ELF-1 (cell line): ENCODE measurements around the gene DHRS11.

Experiments
- DNase-seq: peaks from one replicate; pipeline ENCODE4 v3.0.0-alpha.2; 2016; ENCODE audit warnings: low read depth, low spot score

DHRS11 gene

DNA sequence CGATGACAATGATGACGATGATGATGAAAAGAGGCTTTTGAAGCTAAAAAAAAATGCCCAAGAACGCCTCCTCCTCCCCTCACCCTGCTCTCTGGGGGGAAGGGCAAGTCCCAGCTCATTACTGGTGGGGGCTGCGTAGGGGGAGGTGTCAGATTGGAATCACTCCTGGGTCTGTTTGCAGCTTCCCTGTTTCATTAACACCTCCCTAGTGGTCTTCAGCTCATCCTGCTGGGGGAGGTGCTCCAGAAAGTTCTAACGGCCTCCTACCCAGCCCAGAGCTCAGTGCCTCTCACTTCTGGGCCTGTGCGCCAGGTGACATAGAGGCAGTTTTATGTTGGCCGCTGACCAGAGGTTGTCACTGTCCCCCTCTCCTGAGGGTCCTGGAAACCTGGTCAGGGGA is 22.4 kb downstream of the DHRS11 start:
- no peak for DNase-seq

DNA sequence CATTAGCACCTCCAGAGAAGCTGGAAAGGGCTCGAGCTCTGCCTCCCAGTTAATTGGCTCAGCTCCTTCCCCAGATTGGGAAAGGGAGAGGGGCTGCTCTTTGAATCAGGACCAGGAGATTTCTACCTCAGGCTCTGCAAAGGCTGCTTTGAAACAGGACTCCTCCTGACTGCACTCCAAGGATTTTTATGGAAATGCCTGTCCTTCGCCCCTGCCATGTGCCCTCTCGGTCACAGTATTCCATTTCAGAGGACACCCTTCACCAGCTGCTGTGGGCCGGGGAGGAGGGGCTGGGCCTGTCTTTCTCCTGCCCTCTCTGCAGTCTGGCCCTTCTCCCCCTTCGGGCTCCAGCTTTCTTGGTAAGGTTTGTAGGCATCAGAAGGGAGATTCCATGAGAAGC is 23.3 kb downstream of the DHRS11 start:
- peak; percentile 31 for DNase-seq

DNA sequence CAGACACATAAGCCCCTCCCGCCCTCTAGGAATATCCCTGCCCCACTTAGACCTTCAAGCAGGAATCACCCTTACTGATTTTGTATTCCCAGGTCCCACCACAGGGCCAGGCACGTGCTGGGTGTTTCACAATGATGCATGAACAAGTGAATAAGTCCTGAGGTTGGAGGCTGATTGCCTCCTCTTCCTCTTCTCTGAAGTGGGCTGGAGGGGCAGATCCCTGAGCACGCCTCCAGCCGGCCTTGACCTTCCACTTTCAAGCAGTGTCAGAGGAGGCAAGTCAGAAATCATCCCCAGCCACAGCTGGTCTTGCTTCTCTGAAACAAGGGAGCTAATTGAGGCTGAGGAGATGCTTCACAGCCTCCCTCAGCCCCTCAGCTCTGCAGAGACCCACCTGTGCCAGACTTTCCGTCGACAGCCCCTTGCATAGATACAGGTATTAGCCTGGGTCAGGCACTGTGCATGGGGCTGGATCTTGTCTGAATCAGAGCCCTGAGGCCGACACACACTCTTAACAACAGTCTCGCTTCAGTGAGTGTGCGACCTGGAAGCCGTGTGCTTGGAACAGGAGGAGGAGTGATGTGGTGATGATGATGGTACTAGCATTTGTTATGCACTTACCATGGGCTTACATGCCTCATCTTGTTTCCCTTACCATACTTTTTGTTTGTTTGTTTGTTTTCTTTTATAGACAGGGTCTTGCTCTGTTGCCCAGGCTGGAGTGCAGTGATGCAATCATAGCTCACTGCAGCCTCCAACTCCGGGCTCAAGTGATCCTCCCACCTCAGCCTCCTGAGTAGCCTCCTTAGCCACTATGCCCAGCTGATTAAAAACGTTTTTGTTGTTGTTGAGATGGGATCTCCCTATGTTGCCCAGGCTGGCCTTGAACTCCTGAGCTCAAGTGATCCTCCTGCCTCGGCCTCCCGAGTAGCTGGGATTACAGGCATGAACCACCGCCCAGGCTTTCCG is 24.7 kb downstream of the DHRS11 start:
- DNase-seq = no peak

- no peak for DNase-seq
Measured at GRCh38 chr17:36617773-36618172, 26.1 kb downstream of the DHRS11 start.

GRCh38 chr17:36623281-36623680 is 31.6 kb downstream of the DHRS11 start:
- DNase-seq = no peak

GRCh38 chr17:36625188-36625587 is 33.5 kb downstream of the DHRS11 start:
- no peak for DNase-seq

DNA sequence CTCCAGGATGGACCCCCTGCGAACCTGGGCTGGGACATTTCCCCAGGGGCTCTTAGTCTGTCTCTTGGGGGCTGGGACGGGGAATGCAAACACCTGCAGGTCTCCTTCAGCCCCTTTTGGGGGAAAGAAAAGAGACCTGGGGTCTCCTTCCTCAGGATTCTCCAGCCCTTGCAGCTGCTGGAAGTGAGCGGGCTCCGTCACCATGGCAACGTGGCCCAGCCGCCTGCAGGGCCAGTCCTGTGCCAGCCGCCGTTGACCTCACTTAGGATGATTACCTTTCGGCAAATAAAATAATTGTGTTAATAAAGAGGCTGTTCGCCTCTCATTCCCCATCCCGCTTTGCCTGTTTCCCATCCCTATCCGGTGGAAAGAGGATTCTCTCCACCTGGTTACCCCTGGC is 35.4 kb downstream of the DHRS11 start:
- DNase-seq = no peak

GRCh38 chr17:36628576-36628975 is 36.9 kb downstream of the DHRS11 start:
- DNase-seq = no peak

DNA sequence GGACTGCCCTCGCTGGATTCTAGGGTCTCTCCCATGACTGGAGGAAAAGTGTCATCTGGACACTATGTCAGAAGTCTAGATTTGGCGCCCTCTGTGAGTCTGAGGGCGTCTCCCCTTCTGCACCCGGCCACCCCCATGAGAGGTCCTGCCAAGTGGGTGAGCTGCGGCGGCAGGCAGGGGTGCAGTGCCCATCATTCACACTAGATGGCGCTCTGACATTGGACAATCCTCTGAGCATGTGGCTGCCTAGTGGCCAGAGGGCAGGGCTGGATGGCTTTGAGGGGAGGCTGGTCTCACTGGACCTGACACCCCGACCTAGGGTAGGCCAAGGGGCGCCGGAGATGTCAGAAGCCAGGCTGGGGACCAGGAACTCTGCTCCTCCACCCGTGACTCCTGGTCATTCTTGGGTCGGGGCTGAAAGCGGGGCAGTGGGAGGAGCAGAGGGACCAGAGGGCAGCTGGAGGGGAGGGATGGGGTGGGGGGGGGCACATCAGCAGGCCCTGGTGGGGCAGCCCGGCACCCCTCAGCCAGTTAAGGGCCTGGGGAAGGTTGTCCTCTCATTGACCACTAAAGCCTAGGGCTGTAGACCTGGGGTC is 37.7 kb downstream of the DHRS11 start:
- DNase-seq = peak; percentile 90

DNA sequence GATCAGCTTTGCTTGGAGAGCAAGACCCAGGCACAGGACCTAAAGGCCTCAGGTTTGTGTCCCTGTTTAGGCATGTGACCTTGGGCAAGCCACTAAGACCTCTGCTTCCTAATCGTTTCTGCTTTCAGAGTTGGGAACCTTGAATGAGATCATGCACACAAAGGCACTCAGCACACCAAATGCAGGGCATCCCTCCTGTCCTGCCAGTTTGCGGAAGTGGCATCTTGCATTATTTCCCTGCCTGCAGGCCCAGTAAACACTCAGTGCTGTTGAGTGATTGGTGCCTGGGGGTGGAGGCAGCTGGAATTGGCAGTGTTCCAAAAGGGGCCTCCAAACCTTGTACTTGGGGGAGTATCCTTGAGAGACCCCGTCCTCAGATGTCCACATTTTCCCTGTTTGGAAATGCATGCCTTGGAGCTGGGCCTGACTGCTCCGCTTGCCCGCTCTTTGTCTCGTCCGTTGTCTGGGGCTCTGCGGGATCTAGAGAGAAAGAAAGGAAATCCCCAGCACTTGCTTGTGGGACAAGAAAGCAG is 38.4 kb downstream of the DHRS11 start:
- no peak for DNase-seq

GRCh38 chr17:36631022-36631421 is 39.3 kb downstream of the DHRS11 start:
- DNase-seq = no peak

- peak; percentile 38 for DNase-seq
Measured at GRCh38 chr17:36632916-36633771, 41.5 kb downstream of the DHRS11 start.

DNA sequence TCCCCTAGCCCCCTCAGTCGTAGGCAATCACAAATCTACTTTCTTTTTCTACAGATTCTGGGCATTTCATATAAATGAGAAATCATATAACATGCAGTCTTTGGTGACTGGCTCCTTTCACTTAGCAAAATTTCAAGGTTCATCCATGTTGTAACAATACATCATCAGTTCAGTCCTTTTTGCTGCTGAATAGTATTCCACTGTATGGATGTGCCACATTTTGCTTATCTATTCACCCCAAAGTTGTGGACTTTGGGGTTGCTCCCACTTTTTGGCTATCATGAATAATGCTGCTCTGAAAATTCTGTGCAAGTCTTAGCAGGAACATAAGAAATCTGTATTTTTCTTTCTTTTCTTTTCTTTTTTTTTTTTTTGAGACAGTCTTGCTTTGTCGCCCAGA is 48.7 kb downstream of the DHRS11 start:
- DNase-seq = no peak

DNA sequence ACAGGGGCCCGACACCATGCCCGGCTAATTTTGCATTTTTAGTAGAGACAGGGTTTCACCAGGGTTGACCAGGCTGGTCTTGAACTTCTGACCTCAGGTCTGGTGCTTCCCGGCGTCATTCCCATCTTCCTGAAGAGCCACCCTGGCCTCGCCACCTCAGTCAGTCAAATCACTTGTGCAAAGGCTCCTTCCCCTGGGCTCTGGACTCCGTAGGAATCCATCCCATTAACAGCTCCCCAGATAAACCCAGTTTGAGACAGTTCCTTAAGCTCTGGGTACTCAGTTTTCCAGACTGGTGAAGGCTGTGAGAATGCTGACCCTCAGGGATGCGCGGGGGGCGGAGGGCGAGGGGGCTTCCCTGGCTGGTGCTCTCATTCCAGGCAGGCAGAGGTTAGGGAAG is 49.2 kb downstream of the DHRS11 start:
- DNase-seq = no peak

DNA sequence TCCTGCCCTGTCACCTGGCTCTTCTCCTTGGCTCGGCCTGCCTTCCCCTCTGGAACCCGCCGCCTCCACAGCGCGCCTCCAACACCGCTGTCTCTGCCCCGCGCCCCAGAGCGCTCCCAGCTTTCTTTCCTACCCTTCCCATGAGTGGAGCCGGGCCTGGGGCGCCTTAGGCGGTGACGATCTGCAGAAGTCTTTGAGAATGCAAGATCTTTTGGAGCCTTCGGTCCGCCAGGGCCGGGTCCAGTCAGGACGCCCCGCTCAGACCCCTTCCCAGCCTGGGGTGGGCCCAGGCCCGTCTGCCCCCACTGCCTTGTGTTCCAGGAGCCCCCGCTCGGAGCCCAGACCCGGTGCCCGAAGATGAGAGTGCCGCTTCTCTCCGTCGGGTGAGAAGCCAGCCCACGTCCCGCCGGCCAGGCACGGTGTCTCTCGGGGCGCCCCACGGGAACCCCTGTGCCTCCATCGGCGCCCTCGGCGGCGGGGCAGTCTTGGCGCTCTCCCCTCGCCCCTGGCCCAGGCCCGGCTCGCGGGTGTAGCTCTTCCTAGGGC is 49.7 kb downstream of the DHRS11 start:
- peak; percentile 46 for DNase-seq

- DNase-seq = no peak
Measured at GRCh38 chr17:36641877-36642845, 50.5 kb downstream of the DHRS11 start.

DNA sequence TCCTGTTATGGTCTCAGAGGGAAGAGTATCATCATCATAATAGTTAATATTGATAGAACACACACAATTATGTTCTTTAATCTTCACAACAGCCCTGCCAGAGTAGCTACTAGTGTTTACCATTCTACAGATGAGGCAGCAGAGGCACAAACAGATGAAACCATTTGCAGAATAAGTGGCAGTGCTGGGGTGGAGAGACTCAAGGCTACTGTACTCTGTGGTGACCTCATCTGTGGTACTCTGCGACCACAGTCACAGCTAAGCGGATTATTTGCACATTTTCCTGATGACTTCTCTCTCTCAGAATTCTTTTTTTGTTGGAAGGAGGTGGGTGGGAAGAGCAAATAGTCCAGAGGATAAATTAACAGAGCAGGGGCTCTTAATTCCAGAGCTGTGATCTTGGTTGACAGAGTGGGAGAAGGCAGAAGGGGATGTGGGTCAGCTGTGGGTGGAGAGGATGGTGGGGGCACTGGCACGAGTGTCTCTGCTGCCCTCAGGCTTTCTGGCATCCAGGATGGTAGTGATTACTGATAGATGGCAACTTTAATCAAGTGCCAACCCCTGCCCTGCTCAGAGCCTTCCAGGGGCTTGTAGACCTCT is 51.5 kb downstream of the DHRS11 start:
- DNase-seq = no peak

- no peak for DNase-seq
Measured at GRCh38 chr17:36645422-36645821, 53.7 kb downstream of the DHRS11 start.

DNA sequence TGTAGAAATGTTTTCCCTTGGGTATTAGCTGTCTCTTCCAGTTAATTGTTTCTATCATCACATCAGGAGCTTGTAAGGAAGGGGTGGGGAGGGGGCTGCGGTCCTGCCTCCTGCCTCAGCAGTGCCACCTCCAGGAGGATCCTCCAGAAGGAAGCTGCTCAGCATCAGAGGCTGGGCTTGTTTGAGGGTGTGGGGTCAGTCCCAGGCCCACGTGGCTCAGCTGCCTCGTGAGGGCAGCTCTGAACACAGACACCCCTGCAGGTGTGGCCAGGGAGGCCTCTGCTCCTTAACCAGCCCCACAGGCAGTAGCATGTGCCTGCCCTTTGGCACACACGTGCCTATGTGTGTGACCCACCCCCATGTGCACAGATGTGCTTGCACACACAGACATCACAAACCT is 56.0 kb downstream of the DHRS11 start:
- peak; percentile 54 for DNase-seq
